ENCODE results near the gene IL16.
A peak's percentile ranks its signal among the peaks of the same experiment; 100 is the strongest.

Gene IL16

GRCh38 chr15:81337241-81337640 lies 140.6 kb downstream of the IL16 start:
- CTCF ChIA-PET: interaction anchor here (0.7 to 6.1 kb wide), 14 partner anchors 9 to 181 kb away, joined by 3 to 51 read pairs (median 4); no protein-coding TSS in a partner anchor
- H3K4me3 ChIP-seq (ENCODE audit: low read depth, low read length): no peak overlapping the region
- POLR2A ChIA-PET: interaction anchor here (3.8 kb wide), 1 partner anchor 10 kb away, joined by 22 read pairs; no protein-coding TSS in a partner anchor
- no peak for TF ChIP-seq CTCF (IDR thresholded peaks at IDR 0.05; ENCODE audit: insufficient read depth, low read length, missing control alignments)
- no peak for DNase-seq (ENCODE audit: low read depth, low spot score)

GRCh38 chr15:81337713-81338157 lies 141.1 kb downstream of the IL16 start:
- ChIA-PET POLR2A (interaction anchor here (3.8 kb wide), 1 partner anchor 10 kb away, joined by 22 read pairs; no protein-coding TSS in a partner anchor), CTCF (interaction anchor here (0.6 to 6.1 kb wide), 9 partner anchors 9 to 75 kb away, joined by 3 to 51 read pairs (median 3); no protein-coding TSS in a partner anchor)
- no peak for TF ChIP-seq CTCF (IDR thresholded peaks at IDR 0.05; ENCODE audit: insufficient read depth, low read length, missing control alignments)
- no peak for DNase-seq (ENCODE audit: low read depth, low spot score)
- no peak overlapping the region for H3K4me3 ChIP-seq (ENCODE audit: low read depth, low read length)

GRCh38 chr15:81338170-81339007 lies 141.7 kb downstream of the IL16 start:
- TF ChIP-seq CTCF (IDR thresholded peaks at IDR 0.05; ENCODE audit: insufficient read depth, low read length, missing control alignments): no peak

GRCh38 chr15:81339321-81339720 lies 142.6 kb downstream of the IL16 start:
- TF ChIP-seq CTCF (IDR thresholded peaks at IDR 0.05; ENCODE audit: insufficient read depth, low read length, missing control alignments): no peak
- CTCF ChIA-PET: interaction anchor here (2.0 to 6.1 kb wide), 3 partner anchors 11 to 73 kb away, joined by 15 to 51 read pairs (median 29); no protein-coding TSS in a partner anchor
- POLR2A ChIA-PET: interaction anchor here (0.6 to 3.8 kb wide), 2 partner anchors 12 to 27 kb away, joined by 3 to 22 read pairs; no protein-coding TSS in a partner anchor
- DNase-seq (ENCODE audit: low read depth, low spot score): no peak
- H3K4me3 ChIP-seq (ENCODE audit: low read depth, low read length): no peak overlapping the region

More at GRCh38 chr15:81338170-81339007, 141.7 kb downstream of the IL16 start:
- peak; percentile 77 for DNase-seq (ENCODE audit: low read depth, low spot score)
- ChIA-PET POLR2A (interaction anchor here (0.6 to 3.8 kb wide), 3 partner anchors 11 to 29 kb away, joined by 3 to 22 read pairs (median 3); no protein-coding TSS in a partner anchor), CTCF (interaction anchor here (0.6 to 6.1 kb wide), 7 partner anchors 10 to 76 kb away, joined by 3 to 51 read pairs (median 15); no protein-coding TSS in a partner anchor)
- no peak overlapping the region for H3K4me3 ChIP-seq (ENCODE audit: low read depth, low read length)

GRCh38 chr15:81339851-81340250 lies 143.2 kb downstream of the IL16 start:
- TF ChIP-seq CTCF (IDR thresholded peaks at IDR 0.05; ENCODE audit: insufficient read depth, low read length, missing control alignments): no peak
- POLR2A ChIA-PET: interaction anchor here (3.8 kb wide), 1 partner anchor 12 kb away, joined by 22 read pairs; no protein-coding TSS in a partner anchor
- CTCF ChIA-PET: interaction anchor here (2.0 to 6.1 kb wide), 3 partner anchors 11 to 74 kb away, joined by 15 to 51 read pairs (median 29); no protein-coding TSS in a partner anchor
- DNase-seq (ENCODE audit: low read depth, low spot score): no peak
- H3K4me3 ChIP-seq (ENCODE audit: low read depth, low read length): no peak overlapping the region

- no peak for DNase-seq (ENCODE audit: low read depth, low spot score)
- ChIA-PET POLR2A (no interaction called here), CTCF (interaction anchor here (0.6 to 2.1 kb wide), 4 partner anchors 14 to 212 kb away, joined by 3 to 6 read pairs (median 4); no protein-coding TSS in a partner anchor)
- no peak overlapping the region for H3K4me3 ChIP-seq (ENCODE audit: low read depth, low read length)
- no peak for TF ChIP-seq CTCF (IDR thresholded peaks at IDR 0.05; ENCODE audit: insufficient read depth, low read length, missing control alignments)
These were observed 144.7 kb downstream of the IL16 start for GRCh38 chr15:81341351-81341750.

All from AG04449 (cell line).